T follicular helper cell (primary cell): ENCODE data around the gene RGS11.

Experiments
- DNase-seq: peaks from one replicate; pipeline ENCODE4 v3.0.0-alpha.2; 2020; ENCODE audit warnings: low read depth
- total RNA-seq, 2 experiments: gene quantifications; one replicate each; lab custom pipeline; 2026; lab: John Stamatoyannopoulos, UW

The RGS11 gene
- total RNA-seq, result 0.04 to 0.18 reads per million in 2 experiments

DNA sequence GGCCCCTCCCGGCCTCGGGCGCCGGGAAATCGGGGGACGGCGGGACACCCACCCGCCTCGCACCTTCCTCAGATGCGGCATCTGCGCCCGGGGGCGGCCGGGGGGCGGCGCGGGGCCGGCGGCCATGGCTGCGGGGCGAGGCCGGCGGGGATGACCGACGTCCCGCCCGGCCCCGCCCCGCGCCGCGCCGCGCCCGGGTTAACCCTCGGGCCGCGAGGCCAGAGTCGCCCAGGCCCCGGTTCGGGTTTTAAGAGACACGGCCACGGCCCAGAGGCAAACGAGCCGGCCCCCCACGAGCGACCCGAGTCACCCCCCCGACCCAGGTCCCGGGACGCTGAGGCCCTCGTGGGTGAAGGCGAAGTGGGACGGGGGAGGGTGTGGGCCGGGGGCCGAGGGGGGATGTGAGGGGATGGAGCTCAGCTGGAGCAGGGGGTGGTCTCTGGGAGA lies at the start of gene RGS11:
TSS of gene RGS11 (minus strand) at position 159 of the 447 bp plus-strand sequence. CDS start at position 126, 33 bp downstream.
- no peak for DNase-seq

DNA sequence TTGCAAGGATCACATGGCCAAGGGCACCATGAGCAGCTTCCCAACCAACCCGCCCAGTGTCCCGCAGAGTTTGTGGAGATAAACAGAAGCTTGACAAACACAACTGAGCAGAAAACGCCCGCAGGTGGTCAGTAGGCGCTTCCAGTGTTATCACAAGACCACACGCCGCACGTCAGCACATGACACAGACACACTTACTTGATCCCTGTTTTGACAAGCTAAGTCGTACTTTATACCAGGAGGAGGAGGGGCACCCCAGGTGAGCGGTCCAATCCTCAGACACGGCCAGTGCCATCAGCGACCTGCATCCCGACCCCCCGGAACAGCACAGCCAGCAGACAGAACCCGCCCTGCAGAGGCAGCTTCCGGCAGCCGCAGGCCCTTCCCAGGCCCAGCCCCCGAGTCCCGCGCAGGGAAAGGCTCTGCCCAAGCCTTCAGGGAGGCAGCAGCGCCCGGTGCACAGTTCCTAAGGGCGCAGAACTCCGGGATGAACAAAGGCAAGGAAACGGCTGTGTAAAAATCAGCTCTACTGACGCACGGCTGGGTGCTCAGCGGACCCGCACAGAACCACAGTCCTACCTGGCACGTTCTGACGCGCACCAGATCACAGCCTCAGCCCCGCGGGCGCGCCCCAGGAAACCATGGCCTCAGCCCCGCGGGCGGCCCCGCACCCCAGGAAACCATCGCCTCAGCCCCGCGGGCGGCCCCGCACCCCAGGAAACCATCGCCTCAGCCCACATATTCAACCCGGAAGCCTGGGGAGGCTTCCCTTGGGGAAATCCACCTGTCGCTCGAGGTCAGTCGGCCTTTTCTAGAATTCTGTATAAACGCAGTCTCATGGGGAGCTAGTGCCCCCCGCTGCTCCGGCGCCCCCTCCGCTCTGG lies 48.9 kb upstream of the RGS11 start:
- DNase-seq, result peak; percentile 74

DNA sequence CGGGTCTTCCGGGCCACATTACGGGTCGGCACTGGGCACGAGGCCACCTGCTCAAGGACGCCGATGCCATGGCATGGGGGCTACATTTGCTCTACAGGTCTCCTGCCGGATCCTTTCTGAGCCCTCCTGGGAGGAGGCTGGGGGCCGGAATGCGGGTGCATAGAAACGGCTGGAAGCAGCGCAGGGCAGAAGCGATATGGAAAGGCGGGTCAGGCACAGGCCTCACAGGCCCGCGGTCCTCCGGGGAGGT lies 48.4 kb upstream of the RGS11 start:
- DNase-seq, result no peak

DNA sequence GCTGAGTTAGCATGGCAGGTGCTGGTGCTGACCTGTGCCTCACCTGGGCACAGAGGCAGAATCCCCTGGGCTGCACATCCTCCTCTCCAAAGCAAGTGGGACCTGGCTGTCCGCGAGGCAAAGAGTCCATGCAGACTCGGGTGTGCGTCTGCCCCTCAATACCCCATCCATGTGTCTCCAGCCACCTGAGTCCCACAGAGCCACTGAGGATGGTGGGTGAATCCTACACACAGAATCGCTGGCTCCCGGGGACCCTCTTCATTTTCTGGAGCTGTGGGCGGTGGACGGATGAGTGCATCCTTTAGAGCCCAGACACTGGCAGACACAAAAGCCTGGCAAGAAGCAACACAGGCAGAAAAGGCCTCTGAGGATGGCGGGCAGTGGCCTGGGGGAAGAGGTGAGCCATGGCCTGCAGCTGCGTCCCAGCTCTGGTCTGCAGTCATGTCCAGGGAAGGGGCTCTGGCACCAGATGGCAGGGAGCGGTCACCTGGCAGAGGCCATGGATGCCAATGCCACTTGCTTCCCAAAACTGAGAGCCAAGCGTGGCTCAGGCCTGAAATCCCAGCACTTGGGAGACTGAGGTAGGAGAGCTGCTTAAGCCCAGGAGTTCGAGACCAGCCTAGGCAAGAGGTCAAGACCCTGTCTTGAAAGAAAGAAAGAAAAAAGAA lies 46.9 kb upstream of the RGS11 start:
- no peak for DNase-seq

DNA sequence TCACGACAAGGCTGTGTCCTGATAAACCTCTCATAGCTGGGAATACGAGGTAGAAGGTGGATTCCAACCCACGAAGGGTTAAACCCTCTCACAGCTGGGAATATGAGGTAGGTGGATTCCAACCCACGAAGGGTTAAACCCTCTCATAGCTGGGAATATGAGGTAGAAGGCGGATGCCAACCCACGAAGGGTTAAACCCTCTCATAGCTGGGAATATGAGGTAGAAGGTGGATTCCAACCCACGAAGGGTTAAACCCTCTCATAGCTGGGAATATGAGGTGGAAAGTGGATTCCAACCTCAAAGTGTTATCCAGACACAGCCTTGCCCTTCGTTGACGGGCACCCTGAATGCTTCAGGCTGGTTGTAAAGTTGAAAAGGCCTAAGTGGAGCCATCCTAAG lies 45.8 kb upstream of the RGS11 start:
- DNase-seq, result no peak

DNA sequence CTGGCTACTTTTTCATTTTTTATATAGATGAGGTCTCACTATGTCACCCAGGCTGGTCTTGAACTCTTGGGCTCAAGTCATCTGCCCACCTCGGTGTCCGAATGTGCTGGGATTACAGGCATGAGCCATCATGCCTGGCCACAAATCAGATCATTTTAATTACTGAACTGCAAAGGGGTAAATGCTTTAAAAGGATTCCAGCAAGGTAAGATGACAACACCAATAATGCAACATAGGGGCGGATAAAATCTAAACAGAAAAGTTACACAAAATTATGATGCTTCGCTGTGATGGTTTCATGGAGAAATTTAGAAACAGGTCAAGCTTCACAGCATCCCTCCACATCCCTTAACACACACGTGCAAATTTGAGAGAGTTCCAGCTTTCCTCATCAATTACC lies 44.5 kb upstream of the RGS11 start:
- DNase-seq, result no peak

DNA sequence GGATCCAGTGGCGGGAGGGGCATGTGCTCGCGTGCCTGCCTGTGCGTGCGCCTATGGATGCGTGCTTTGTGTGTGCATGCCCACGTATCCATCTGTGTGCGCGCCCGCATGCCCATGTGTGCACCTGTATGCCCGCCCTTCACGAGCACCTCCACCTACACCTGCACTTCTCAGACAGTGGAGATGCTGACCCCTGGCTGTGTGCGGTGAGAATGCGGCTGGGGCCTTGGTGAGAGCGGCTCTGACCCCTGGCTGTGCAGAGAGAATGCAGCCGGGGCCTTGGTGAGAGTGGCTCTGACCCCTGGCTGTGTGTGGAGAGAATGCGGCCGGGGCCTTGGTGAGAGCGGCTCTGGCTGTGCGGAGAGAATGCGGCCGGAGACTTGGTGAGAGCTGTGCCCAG lies 42.9 kb upstream of the RGS11 start:
- no peak for DNase-seq

DNA sequence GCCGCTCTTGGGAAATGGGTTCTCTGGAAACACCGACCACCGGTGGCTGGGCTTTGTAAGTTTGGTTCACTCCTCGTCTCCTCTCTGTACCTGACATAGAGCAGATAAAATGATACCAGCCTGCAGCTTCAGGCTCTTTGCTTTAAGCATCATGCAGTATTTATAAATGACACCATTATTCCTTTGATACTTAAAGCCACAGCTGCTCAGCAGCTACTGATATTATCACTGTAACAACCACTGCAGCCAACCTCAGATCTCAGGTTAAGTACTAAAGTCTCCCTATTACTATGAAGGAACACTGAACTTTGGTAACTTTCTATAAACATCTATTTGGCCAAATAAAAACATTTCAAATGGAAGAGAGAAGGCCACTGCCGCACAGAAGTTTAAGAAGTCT lies 41.8 kb upstream of the RGS11 start:
- DNase-seq, result no peak

DNA sequence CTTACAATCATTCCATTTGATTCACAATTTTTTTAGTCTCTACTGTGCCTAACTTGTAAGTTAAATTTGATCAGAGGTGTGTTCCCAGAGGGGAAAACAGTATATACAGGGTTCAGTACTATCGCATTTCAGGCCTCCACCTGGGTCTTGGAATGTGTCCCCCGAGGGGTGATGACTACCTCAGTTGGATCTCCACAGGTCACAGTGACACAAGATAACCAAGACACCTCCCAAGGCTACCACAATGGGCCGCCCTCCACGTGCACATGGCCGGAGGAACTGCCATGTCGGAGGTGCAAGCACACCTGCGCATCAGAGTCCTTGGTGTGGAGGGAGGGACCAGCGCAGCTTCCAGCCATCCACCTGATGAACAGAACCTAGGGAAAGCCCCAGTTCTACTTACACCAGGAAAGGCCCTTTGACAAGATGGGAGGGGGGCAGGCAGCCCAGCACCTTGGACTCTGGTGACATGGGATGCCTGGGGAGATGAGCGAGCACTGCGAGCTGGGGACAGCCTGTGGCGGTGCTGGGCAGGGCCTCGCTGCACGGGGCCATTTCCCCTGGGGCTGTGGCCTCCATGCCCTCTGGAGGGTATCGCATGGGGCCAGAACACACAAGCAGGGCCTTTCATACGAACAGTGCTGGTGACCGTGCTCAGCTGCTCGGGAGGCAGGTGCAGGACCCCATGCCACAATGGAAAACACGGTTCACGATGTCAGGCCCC lies 41.2 kb upstream of the RGS11 start:
- DNase-seq, result no peak

DNA sequence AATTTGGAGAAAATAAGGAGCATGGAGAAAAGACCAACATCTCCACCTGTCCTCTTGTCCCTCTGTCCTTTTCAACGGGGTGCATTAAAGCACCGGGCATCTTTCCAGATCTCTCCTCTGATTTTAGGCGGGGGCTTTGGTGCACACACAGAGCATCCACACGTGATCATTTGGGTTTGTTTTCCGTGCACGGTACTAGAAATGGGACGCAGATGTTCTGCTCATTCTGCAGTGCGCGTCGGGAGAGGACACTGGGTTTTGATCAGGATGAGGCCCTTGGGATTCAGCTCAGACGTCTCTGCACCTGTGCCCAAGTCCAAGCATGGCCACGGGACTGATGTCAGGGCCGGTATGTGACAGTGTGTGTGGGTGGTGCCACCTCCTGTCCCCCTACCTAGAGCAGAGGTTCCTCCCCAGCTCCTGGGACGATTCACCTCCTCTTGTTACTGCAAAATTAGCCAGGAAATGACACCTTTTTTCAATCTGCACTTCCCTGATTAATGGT lies 39.1 kb upstream of the RGS11 start:
- DNase-seq, result no peak

DNA sequence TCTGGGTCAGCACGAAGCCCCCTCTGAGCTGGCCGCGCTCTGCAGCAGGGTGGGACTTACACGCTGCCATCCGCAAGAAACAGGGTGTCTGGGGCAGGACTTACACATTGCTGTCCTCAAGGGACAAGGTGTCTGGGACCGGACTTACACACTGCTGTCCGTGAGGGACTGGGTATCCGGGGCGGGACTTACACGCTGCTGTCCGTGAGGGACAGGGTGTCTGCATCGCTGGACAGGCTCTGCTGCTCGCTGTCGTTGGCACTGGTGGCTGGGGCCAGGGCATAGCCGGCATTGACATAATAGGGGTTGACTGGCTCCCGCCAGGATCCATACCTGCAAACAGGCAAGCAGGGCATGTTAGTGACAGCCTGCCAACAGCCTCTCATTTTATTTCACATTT lies 38.6 kb upstream of the RGS11 start:
- no peak for DNase-seq

DNA sequence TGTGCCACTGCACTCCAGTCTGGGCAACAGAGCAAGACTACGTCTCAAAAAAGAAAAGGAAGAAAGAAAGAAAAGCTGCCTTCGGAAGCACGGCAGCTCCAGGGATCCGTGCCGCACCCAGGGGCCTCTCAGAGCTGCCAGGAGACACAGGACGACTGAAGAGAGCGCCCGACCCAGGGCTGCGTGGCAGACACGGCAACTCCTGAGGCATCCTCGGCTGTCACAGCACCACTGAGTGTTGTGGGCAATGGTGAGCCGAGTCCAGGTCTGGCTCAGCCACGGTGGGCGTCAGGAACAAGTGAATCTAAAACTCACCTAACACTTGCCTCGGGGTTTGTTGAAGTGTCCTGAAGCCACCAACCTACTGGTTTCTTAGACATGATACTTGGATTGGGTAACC lies 36.0 kb upstream of the RGS11 start:
- DNase-seq, result no peak

DNA sequence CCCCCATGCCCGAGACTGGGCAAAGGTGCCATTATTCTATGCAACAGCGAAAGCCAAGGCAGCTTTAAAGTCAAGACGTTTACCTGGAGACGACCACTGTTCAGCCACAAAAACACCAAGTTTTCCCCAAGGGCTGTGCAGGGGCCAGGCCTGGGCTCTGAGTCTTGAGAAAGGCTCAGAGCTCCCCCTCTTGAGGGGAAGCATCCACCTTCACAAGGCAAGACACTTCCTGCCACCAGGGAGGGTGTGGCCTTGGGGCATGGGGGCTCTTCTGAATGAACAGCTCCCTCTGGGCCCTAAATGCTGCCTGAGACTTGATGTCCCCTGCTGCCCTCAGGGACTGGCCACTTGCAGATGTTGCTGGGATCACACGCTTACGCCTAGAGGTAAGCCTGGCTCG lies 33.7 kb upstream of the RGS11 start:
- no peak for DNase-seq

DNA sequence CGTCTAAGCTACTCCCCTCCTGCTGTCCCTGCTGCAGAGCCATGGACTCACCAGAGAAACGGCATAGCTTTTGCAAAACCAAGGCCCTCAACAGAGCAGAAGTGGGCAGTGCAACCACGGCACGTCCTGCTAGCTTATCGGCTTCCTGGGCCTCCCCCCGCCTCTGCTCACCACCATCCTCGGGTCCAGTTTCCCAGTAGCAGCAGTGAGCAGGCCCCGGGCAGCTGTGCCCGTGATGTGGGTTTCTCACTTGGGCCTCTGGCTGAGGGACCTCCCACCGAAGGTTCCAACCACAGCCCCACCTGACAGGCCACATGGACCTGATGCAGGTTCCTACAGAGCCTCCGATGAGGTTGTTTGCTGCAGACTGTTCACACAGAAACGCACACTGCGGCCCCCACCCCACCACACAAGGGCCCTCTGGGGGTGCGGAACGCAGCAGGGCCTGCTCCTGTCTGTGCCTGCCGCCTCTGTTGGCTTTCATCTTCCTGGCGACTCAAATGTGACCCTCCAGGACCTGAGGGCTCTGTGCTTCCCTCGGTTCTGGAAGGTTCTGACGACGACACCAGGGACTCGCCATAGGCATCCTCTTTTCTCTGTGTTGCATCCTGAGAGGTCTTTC lies 32.1 kb upstream of the RGS11 start:
- no peak for DNase-seq

DNA sequence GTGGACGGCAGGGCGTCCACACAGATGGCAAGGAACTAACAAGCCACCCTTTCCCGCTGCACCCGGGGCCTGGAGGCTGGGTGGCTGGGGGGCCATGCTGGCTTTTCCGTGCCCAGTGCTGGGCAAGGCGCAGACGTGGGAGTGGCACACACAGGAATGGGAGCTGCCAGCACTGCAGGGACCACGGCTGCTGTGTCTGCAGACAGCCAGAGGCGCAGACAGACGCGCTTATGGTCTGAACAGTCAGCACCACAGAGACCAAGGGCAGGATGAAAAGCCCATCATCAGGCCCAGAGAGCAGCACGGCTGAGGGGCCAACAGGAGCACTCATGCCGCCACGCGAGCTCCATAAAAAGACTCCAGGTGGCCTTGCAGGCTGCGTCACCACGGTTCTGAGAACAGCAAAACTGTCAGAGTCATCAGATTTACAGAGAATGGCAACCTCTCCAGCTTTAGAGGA lies 31.2 kb upstream of the RGS11 start:
- no peak for DNase-seq

DNA sequence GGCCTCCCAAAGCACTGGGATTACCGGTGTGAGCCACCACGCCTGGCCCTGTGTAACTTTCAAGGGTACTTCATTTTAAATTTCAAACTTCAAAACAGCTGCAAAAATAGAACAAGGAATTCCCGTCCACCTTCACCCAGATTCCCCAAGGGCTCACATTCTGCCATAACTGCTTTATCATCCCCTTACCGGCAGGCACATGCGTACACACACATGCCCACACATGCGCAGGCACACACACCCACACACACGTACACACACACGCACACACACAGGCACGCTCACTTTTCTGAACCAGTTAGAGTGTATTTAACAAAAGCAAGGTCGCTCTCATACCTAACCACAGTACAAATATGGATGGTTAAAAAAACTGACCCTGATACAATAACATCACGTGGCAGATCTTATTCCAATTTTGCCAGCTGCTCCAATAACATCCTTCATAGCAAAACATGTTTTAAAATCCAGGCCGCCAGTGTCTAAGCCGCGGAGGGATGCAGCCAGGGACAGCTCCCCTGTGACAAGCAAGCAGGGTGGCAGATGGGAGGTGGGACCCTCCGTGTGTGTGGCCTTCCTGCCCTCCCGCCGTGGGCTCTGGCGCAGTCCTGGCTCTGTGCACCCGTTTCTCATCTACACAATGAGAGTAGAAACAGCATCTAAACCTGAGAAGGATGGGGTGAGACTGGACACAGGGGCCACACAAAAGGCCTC lies 30.3 kb upstream of the RGS11 start:
- no peak for DNase-seq

DNA sequence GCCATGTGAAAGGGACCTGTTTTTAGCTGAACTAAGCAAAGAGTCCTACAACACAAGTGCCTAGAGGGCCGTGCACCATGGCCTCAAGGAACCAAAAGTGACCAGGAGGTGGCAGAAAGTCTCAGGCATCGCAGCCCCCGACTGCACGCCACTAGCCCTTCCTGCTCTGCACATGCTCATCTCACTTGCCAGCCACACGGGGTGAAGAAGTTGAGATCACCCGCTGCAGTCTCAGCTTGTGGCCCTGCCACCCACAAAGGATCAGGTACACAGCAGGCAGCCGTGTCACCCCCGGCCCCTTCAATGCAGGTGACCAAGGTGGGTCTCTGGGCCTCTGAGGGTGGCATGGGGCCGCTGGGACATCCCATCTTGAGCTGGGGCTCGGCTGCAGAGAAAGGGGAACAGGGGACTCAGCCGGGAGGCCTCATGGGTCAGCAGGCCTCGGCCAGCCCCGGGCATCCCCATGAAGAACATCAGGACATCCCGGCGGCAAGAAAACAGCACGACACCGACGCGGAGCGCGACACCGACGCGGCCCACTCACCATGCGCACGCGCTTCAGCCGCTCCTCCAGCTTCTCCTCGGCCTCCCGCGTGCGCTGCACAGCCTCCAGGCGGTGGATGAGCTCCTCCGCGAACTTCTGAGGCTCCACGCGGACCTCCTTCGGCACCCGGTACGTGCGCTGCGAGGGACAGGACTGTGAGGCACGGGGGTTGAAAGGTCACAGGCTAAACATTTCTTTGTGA lies 28.2 kb upstream of the RGS11 start:
- no peak for DNase-seq

DNA sequence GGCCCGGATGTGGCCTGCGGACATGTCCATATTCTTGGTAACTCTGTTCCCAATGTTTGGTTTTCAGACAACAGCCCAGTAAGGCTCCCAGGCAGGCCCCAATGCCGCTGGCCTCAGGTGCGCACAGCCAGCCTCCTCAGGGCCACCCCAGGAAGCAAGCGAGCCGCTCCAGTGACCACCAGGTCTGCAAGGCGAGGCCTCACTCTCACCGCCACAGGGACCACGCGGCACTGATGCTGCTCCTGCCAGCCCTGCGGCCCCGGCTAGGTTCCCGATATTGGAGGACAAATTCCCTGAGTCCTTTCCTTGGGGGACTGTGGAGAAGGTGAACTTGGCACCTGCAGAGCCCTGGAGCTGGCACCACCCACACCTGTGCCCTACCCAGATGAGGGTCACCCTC lies 26.2 kb upstream of the RGS11 start:
- DNase-seq, result no peak

DNA sequence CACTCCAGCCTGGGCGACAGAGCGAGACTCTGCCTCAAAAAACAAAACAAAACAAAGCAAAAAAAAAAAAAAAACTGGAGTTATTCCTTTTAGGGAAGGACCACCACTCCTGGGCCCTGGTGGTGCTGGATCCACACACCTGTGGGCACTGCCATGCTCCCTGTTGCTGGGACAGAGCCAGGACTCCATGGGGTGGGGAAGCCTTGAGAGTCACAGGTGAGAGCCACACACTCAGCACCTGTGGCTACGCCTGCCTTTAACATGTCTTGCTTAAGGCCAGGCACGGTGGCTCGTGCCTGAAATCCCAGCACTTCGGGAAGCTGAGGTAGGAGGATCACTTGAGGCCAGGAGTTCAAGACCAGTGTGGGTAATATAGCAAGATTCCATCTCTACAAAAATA lies 25.5 kb upstream of the RGS11 start:
- no peak for DNase-seq

DNA sequence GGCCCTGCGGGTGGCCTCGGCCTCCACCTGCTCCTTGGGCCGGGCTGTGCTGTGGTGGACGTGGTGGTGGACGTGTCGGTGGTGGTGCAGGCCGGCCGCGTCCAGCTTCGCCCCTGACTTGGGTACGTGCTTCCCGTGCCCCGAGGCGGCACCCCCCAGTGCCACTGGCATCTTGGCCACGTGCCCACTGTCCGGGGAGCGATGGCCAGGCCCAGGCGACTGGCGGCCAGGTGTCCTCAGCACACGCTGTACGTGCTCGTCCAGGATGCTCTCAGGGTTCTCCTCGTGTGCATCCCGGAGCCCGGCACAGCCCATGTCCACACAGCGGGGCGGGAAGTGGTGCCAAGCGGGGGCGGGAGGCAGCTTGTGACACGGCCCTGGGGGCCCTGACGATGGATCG lies 22.1 kb upstream of the RGS11 start:
- no peak for DNase-seq
